B cell (primary cell): ENCODE data around the gene IL17RA. TPM values are rescaled to one million over a fixed set of nuclear protein-coding genes. Genes with fewer than 3 reads are reported as not detected.

ENCODE experiments used
- ATAC-seq: fragments of 200-7000 bp; cut with Tn5 transposase; one replicate; pipeline ENCODE4 v1.10.0; 2021; ENCODE audit warnings: low read depth, mild to moderate bottlenecking, moderate number of reproducible peaks, moderate library complexity
- CTCF ChIA-PET: fragments of 350-600 bp; sonication (Branson Sonifier 250); formaldehyde crosslinking; loops from one replicate; lab custom pipeline; 2021; ENCODE audit warnings: antibody characterized with exemption, inconsistent platforms; lab: Charles Lee
- POLR2A ChIA-PET: fragments of 350-600 bp; sonication (Branson Sonifier 250); formaldehyde crosslinking; loops from one replicate; lab custom pipeline; 2021; ENCODE audit warnings: antibody characterized with exemption; lab: Charles Lee
- DNase-seq: peaks from one replicate; pipeline ENCODE4 v3.0.0; 2013
- H2AFZ ChIP-seq: 2 replicates; pipeline ENCODE4 v1.6.1; 2012; ENCODE audit warnings: mild to moderate bottlenecking, low read depth, low read length; ENCODE audit not compliant: insufficient read depth, poor library complexity, severe bottlenecking
- H3K27ac ChIP-seq, 2 donors: 1 replicate in 1 of 2; 2 replicates in 1 of 2; pipeline ENCODE4 v1.5.1; 2012 to 2013; ENCODE audit warnings: low read length in 2 of 2, mild to moderate bottlenecking in 2 of 2, moderate library complexity in 1 of 2
- H3K27me3 ChIP-seq, 4 experiments: fragments of 200-600 bp in 1 of 4; sonication (generic) in 1 of 4; replicated peaks in 1 of 4; 1 replicate in 2 of 4; 2 replicates in 2 of 4; pipeline versions ENCODE4 v1.6.1 to v1.7.0; 2013 to 2016; ENCODE audit warnings: low read length in 3 of 4, mild to moderate bottlenecking in 2 of 4, mixed read lengths in 1 of 4, moderate library complexity in 1 of 4; ENCODE audit not compliant: insufficient read depth in 4 of 4, control insufficient read depth in 3 of 4; ENCODE audit errors: control extremely low read depth in 1 of 4
- H3K36me3 ChIP-seq, 2 experiments: replicated peaks in 1 of 2; 1 replicate in 1 of 2; 2 replicates in 1 of 2; pipeline versions ENCODE4 v1.6.1 to v1.7.1; 2013; ENCODE audit warnings: low read length in 1 of 2; ENCODE audit not compliant: insufficient read depth in 2 of 2, control insufficient read depth in 1 of 2; ENCODE audit errors: control extremely low read depth in 1 of 2, extremely low read depth in 1 of 2
- H3K4me1 ChIP-seq, 2 donors: fragments of 200-600 bp in 1 of 2; sonication (generic) in 1 of 2; 1 replicate in 1 of 2; 2 replicates in 1 of 2; pipeline versions ENCODE4 v1.5.1 to v1.6.1; 2013 to 2017; ENCODE audit warnings: low read length in 2 of 2; ENCODE audit not compliant: control insufficient read depth in 2 of 2, insufficient read depth in 2 of 2
- H3K4me2 ChIP-seq: replicated peaks from 2 replicates; pipeline ENCODE3; 2012; ENCODE audit warnings: mild to moderate bottlenecking, low read depth, low read length; ENCODE audit not compliant: poor library complexity, severe bottlenecking
- H3K4me3 ChIP-seq, 5 experiments: fragments of 200-600 bp in 1 of 5; sonication (generic) in 1 of 5; 1 replicate in 3 of 5; 2 replicates in 2 of 5; pipeline versions ENCODE4 v1.5.1 to v1.7.0; 2011 to 2016; ENCODE audit warnings: low read length in 4 of 5, mild to moderate bottlenecking in 4 of 5, low read depth in 2 of 5, control low read depth in 1 of 5, moderate library complexity in 1 of 5; ENCODE audit not compliant: insufficient read depth in 1 of 5; ENCODE audit errors: control extremely low read depth in 1 of 5, extremely low read depth in 1 of 5
- H3K79me2 ChIP-seq: fragments of 200-600 bp; sonication (generic); one replicate; pipeline ENCODE4 v1.6.0; 2016; ENCODE audit warnings: low read length; ENCODE audit not compliant: control insufficient read depth, insufficient read depth
- H3K9ac ChIP-seq: fragments of 200-600 bp; sonication (generic); 2 replicates; pipeline ENCODE4 v1.6.1; 2017; ENCODE audit warnings: mild to moderate bottlenecking, low read length, moderate library complexity
- H3K9me3 ChIP-seq, 3 donors: one replicate each; pipeline versions ENCODE4 v1.6.1 to v1.7.1; 2013; ENCODE audit warnings: low read length in 2 of 3; ENCODE audit not compliant: control insufficient read depth in 2 of 3, insufficient read depth in 1 of 3; ENCODE audit errors: control extremely low read depth in 1 of 3
- H4K20me1 ChIP-seq: 2 replicates; pipeline ENCODE4 v1.6.0; 2012; ENCODE audit warnings: mild to moderate bottlenecking, low read length; ENCODE audit not compliant: insufficient read depth, control insufficient read depth, poor library complexity, severe bottlenecking
- H3K27ac Mint-ChIP-seq: one replicate; pipeline ENCODE4 v1.8.0; 2021; ENCODE audit warnings: mixed read lengths
- H3K27me3 Mint-ChIP-seq: one replicate; pipeline ENCODE4 v1.8.0; 2021; ENCODE audit warnings: mixed read lengths
- H3K4me1 Mint-ChIP-seq: one replicate; pipeline ENCODE4 v1.8.0; 2021; ENCODE audit warnings: mixed read lengths
- H3K4me3 Mint-ChIP-seq: one replicate; pipeline ENCODE4 v1.8.0; 2021; ENCODE audit warnings: mixed read lengths
- H3K9me3 Mint-ChIP-seq: one replicate; pipeline ENCODE4 v1.8.0; 2022; ENCODE audit warnings: mixed read lengths; ENCODE audit not compliant: insufficient read depth
- CTCF ChIP-seq: fragments of 200-600 bp; IDR thresholded peaks from one replicate; pipeline ENCODE4 v1.8.0; 2022; ENCODE audit warnings: antibody characterized with exemption, mild to moderate bottlenecking
- EZH2 ChIP-seq: IDR thresholded peaks from 2 replicates; pipeline ENCODE4 v1.6.1; 2012; ENCODE audit warnings: borderline replicate concordance, low read depth, mild to moderate bottlenecking, moderate library complexity, low read length; ENCODE audit not compliant: insufficient read depth, poor library complexity, severe bottlenecking
- WGBS: methylation state at CpG from one replicate; pipeline ENCODE4 v1.1.5; 2013; ENCODE audit warnings: missing lambda C conversion rate; ENCODE audit not compliant: insufficient coverage; 5-methylcytosine and 5-hydroxymethylcytosine counted together
- intact Hi-C: fragments of 100-400 bp; cut with micrococcal nuclease; formaldehyde crosslinking; loops from one replicate; pipeline ENCODE4 v1.10.0; 2022
- polyA plus RNA-seq: library from polyadenylated mRNA; depleted of rRNA; stranded (reverse); fragments of >200 nt; gene quantifications from 2 replicates; pipeline ENCODE4 v1.2.3, GENCODE V29; 2012
- total RNA-seq, 2 donors: library from RNA; stranded (reverse); fragments of 120-200 nt in 1 of 2; gene quantifications; 1 replicate in 1 of 2; 2 replicates in 1 of 2; pipeline versions ENCODE4 v1.2.3 to v1.2.4, GENCODE V29; 2013 to 2022

The IL17RA gene
- total and polyA plus RNA-seq, 2 donors (not counting 1 experiment from before 2014, with no cell fraction given): 8.1 to 24.6 TPM

- intact Hi-C loops: no loop called here
- H3K4me1 Mint-ChIP-seq: peaks cover 10% of the 10 kb centered on the region
Measured at GRCh38 chr22:17110791-17111550, 26.2 kb downstream of the IL17RA start.

More at GRCh38 chr22:17110791-17111550, 26.2 kb downstream of the IL17RA start:
- H3K4me3 Mint-ChIP-seq: no peak overlapping the region
- H3K4me3 ChIP-seq: no peak overlapping the region
- no peak overlapping the region for H3K27ac ChIP-seq
- H2AFZ ChIP-seq: no peak overlapping the region
- WGBS: 92% methylated on average over 13 of the region's 13 CpGs
- peaks cover 0 to 12% of the 10 kb centered on the region in 2 donors for H3K4me1 ChIP-seq
- no peaks in the 10 kb centered on the region for H3K79me2 ChIP-seq
- peaks cover 0 to 35% of the 10 kb centered on the region in 2 experiments for H3K36me3 ChIP-seq
- ATAC-seq (no peak), DNase-seq (no peak)
- H3K9me3 Mint-ChIP-seq: no peaks in the 10 kb centered on the region
- ChIA-PET CTCF (no interaction called here), POLR2A (no interaction called here)
- no peaks in the 10 kb centered on the region for H3K9me3 ChIP-seq
- no peak overlapping the region for H3K4me2 ChIP-seq
- H3K27me3 ChIP-seq: no peaks in the 10 kb centered on the region
- peaks cover 1% of the 10 kb centered on the region for H3K27me3 Mint-ChIP-seq
- H3K27ac Mint-ChIP-seq: no peak overlapping the region
- TF ChIP-seq EZH2 (no peak), CTCF (no peak)
- H3K9ac ChIP-seq: no peak overlapping the region
- H4K20me1 ChIP-seq: no peaks in the 10 kb centered on the region
